DOHH2 (cell line): Measurements from ENCODE around the gene CPLX1.

ENCODE experiments used
- H3F3A ChIP-seq: fragments of 200-600 bp; sonication (generic), shearing (Covaris generic); 2 replicates; pipeline ENCODE4 v1.6.0; 2016; ENCODE audit warnings: antibody characterized with exemption, mild to moderate bottlenecking; ENCODE audit not compliant: control insufficient read depth, insufficient read depth
- H3K27ac ChIP-seq: fragments of 200-600 bp; sonication (generic); 2 replicates; pipeline ENCODE4 v1.5.1; 2014; ENCODE audit warnings: low read depth, mild to moderate bottlenecking, low read length, moderate library complexity
- H3K27me3 ChIP-seq: fragments of 200-600 bp; sonication (generic); 2 replicates; pipeline ENCODE4 v1.6.1; 2014; ENCODE audit warnings: mild to moderate bottlenecking, low read length, mixed read lengths; ENCODE audit not compliant: control insufficient read depth
- H3K36me3 ChIP-seq: fragments of 200-600 bp; sonication (generic); 2 replicates; pipeline ENCODE4 v1.6.1; 2014; ENCODE audit warnings: mild to moderate bottlenecking, low read length, moderate library complexity, mixed read lengths; ENCODE audit not compliant: control insufficient read depth
- H3K4me1 ChIP-seq: fragments of 200-600 bp; sonication (generic); 2 replicates; pipeline ENCODE4 v1.6.1; 2014; ENCODE audit warnings: mild to moderate bottlenecking, low read length, mixed read lengths; ENCODE audit not compliant: control insufficient read depth
- H3K4me2 ChIP-seq: fragments of 200-600 bp; sonication (generic); 2 replicates; pipeline ENCODE4 v1.6.0; 2014; ENCODE audit warnings: mild to moderate bottlenecking, low read length, moderate library complexity
- H3K4me3 ChIP-seq: fragments of 200-600 bp; sonication (generic); 2 replicates; pipeline ENCODE4 v1.5.1; 2014; ENCODE audit warnings: mild to moderate bottlenecking, low read length, mixed read lengths
- H3K79me2 ChIP-seq: fragments of 200-600 bp; sonication (generic); 2 replicates; pipeline ENCODE4 v1.6.1; 2014; ENCODE audit warnings: mild to moderate bottlenecking, low read length, mixed read lengths; ENCODE audit not compliant: control insufficient read depth
- H3K9me2 ChIP-seq: fragments of 200-600 bp; sonication (generic); replicated peaks from 2 replicates; pipeline ENCODE4 v1.6.1; 2014; ENCODE audit warnings: mild to moderate bottlenecking, low read length, mixed read lengths; ENCODE audit not compliant: control insufficient read depth
- H3K9me3 ChIP-seq: fragments of 200-600 bp; sonication (generic); 2 replicates; pipeline ENCODE4 v1.6.1; 2014; ENCODE audit warnings: antibody characterized with exemption, low read length, mixed read lengths; ENCODE audit not compliant: control insufficient read depth, insufficient read depth
- H4K20me1 ChIP-seq: fragments of 200-600 bp; sonication (generic); 2 replicates; pipeline ENCODE4 v1.6.0; 2014; ENCODE audit warnings: low read depth, mild to moderate bottlenecking, antibody characterized with exemption, low read length, moderate library complexity; ENCODE audit not compliant: control insufficient read depth, insufficient read depth
- EZH2phosphoT487 ChIP-seq: fragments of 200-600 bp; sonication (generic); IDR thresholded peaks from 2 replicates; pipeline ENCODE4 v1.6.1; 2017; ENCODE audit warnings: borderline replicate concordance, mild to moderate bottlenecking, antibody characterized with exemption, low read length, moderate library complexity, mixed read lengths
- TF ChIP-seq, protein P1 (sequence below): fragments of 200-600 bp; sonication (generic); IDR thresholded peaks from one replicate; pipeline ENCODE4 v1.5.1; 2014; ENCODE audit warnings: antibody characterized with exemption, mild to moderate bottlenecking, low read depth, low read length; ENCODE audit not compliant: poor library complexity, severe bottlenecking

CPLX1 gene

DNA sequence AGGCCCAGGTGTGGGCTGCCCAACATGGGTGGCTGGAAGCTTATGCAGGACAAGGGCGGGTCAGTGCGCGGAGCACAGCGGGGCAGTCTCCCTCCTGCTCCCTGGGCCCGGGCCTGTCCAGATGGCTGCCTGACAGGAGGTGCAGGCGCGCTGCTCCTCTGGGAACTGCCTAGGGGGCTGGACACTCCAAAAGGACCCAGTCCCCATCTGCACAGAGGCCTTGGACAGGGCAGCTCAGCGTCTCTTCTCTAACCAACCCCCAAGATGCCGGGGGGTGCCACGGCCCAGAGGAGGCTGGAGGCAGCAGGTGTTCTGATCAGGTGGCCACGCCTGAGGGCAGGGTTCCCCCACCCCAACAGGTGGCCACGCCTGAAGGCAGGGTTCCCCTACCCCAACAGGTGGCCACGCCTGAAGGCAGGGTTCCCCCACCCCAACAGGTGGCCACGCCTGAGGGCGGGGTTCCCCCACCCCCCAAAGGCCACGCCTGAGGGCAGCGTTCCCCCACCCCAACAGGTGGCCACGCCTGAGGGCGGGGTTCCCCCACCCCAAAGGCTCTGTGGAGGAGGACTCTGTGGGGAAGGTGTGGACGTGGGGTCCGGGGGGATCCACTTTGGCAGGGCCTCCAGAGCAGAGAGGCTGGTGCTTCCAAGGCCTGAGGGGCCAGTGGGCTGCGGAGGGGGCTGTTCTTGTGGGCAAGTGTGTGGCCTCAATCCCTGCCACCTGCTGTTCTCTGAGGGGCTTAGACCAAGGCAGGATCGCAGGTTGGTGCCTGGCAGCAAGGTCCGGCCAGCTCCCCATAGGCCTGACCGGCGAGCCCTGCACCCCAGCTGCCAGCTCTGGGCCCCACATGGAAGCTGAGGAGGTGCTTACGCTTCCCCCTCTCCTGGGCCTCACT, 36.1 kb downstream of the CPLX1 start:
- Histone ChIP-seq H3K27me3 (no peaks in the 10 kb centered on the region), H3K9me3 (no peaks in the 10 kb centered on the region), H3K79me2 (no peaks in the 10 kb centered on the region), H3K4me3 (no peak overlapping the region), H3F3A (peaks cover 18% of the 10 kb centered on the region), H3K4me1 (peaks cover 35% of the 10 kb centered on the region), H3K4me2 (no peak overlapping the region), H3K27ac (no peak overlapping the region), H3K36me3 (no peaks in the 10 kb centered on the region), H3K9me2 (no peaks in the 10 kb centered on the region), H4K20me1 (no peaks in the 10 kb centered on the region)
- TF ChIP-seq EZH2phosphoT487: no peak
- TF ChIP-seq, protein P1, sequence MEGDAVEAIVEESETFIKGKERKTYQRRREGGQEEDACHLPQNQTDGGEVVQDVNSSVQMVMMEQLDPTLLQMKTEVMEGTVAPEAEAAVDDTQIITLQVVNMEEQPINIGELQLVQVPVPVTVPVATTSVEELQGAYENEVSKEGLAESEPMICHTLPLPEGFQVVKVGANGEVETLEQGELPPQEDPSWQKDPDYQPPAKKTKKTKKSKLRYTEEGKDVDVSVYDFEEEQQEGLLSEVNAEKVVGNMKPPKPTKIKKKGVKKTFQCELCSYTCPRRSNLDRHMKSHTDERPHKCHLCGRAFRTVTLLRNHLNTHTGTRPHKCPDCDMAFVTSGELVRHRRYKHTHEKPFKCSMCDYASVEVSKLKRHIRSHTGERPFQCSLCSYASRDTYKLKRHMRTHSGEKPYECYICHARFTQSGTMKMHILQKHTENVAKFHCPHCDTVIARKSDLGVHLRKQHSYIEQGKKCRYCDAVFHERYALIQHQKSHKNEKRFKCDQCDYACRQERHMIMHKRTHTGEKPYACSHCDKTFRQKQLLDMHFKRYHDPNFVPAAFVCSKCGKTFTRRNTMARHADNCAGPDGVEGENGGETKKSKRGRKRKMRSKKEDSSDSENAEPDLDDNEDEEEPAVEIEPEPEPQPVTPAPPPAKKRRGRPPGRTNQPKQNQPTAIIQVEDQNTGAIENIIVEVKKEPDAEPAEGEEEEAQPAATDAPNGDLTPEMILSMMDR: no peak

GRCh38 chr4:788636-789297, 37.2 kb downstream of the CPLX1 start:
- H3K4me2 ChIP-seq: no peak overlapping the region
- no peak overlapping the region for H3K4me3 ChIP-seq
- H3K27ac ChIP-seq: no peak overlapping the region
- no peak for TF ChIP-seq EZH2phosphoT487
- TF ChIP-seq, protein P1: no peak
- H3K36me3 ChIP-seq: no peaks in the 10 kb centered on the region
- H3K9me3 ChIP-seq: no peaks in the 10 kb centered on the region
- no peaks in the 10 kb centered on the region for H3K79me2 ChIP-seq
- H3F3A ChIP-seq: peaks cover 9% of the 10 kb centered on the region
- H4K20me1 ChIP-seq: no peaks in the 10 kb centered on the region
- peaks cover 32% of the 10 kb centered on the region for H3K4me1 ChIP-seq
- no peaks in the 10 kb centered on the region for H3K9me2 ChIP-seq
- H3K27me3 ChIP-seq: no peaks in the 10 kb centered on the region

GRCh38 chr4:788006-788635, 37.8 kb downstream of the CPLX1 start:
- no peak overlapping the region for H3K27ac ChIP-seq
- no peaks in the 10 kb centered on the region for H3K9me3 ChIP-seq
- H3K36me3 ChIP-seq: no peaks in the 10 kb centered on the region
- H3K4me3 ChIP-seq: no peak overlapping the region
- H4K20me1 ChIP-seq: no peaks in the 10 kb centered on the region
- TF ChIP-seq EZH2phosphoT487: no peak
- TF ChIP-seq, protein P1: no peak
- no peaks in the 10 kb centered on the region for H3K9me2 ChIP-seq
- peaks cover 2% of the 10 kb centered on the region; the same call in 1 of the 2 replicates for H3F3A ChIP-seq
- no peak overlapping the region for H3K4me2 ChIP-seq
- peaks cover 32% of the 10 kb centered on the region for H3K4me1 ChIP-seq
- H3K79me2 ChIP-seq: no peaks in the 10 kb centered on the region
- no peaks in the 10 kb centered on the region for H3K27me3 ChIP-seq
